GM20431 (cell line): ENCODE measurements around the gene TRIO.

Source experiments
- in situ Hi-C: fragments of 300-500 bp; cut with MseI, MboI; formaldehyde crosslinking; loops from one replicate; pipeline ENCODE4 v1.15.0; 2020; ENCODE audit warnings: low sequenced_read_pairs; ENCODE audit not compliant: unreplicated experiment

Gene TRIO

GRCh38 chr5:14359069-14360043, 216.2 kb downstream of the TRIO start:
- in situ Hi-C loops: loop anchor here (25.0 kb wide), 1 partner anchor 372 kb away; no protein-coding TSS in a partner anchor

DNA sequence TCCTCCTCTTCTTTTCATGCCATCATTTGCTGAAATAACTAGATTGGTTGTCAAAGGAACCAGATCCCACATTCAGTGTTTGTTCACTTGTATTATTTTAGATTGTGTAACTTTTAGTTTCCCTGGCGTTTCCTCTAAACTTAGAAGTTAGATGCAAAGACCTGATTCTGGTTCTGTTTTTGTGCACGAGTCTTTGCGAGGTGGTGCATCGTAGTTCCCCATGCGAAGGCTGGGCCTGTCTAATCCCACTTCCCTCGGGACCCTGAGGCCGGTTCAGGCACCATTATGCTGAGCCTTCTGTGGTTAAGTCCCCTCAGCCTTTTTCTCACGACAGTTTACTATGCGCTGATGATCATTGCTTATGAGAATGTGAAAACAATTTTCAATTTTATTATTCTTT, 219.3 kb downstream of the TRIO start:
- in situ Hi-C loops: loop anchor here (25.0 kb wide), 1 partner anchor 375 kb away; no protein-coding TSS in a partner anchor

GRCh38 chr5:14364096-14364495, 221.0 kb downstream of the TRIO start:
- in situ Hi-C loops: loop anchor here (25.0 kb wide), 1 partner anchor 377 kb away; no protein-coding TSS in a partner anchor

DNA sequence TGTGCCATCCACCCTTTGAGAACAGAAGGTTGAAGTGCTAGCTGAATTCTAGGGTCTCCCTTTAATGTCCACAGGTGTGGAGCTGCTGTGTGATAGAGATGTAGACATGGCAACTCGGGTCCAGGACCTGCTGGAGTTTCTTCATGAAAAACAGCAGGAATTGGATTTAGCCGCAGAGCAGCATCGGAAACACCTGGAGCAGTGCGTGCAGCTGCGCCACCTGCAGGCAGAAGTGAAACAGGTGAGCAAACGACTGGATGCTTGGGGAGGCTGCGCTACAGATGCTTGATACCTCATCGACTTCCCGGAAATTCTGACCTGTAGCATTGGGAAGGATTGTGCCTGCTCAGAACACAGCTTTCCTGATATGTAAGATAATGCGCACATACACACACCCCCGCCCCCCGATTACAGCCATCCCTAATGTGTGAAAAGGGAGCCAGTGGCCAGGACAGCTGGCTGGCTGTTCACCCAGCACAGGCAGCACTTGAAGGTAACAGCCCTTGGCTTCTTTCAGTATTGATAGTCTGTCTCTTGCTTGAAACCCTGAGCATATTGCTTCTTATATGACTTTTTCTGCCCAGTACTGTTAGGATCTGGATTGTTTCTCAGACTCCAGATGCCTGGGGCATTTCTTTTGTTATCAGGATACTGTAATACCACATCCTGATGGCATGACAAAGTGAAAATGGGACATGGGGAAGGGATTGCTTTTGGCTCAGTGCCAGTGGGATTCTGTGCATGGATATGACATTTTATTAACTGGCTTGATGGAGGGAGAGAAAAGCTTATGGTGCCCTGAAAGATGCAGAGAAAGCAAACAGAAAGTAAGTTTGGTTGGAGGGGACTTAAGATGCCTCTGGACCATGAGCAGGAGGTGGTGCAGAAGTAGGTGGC, 221.7 kb downstream of the TRIO start:
- in situ Hi-C loops: loop anchor here (25.0 kb wide), 1 partner anchor 378 kb away; no protein-coding TSS in a partner anchor

DNA sequence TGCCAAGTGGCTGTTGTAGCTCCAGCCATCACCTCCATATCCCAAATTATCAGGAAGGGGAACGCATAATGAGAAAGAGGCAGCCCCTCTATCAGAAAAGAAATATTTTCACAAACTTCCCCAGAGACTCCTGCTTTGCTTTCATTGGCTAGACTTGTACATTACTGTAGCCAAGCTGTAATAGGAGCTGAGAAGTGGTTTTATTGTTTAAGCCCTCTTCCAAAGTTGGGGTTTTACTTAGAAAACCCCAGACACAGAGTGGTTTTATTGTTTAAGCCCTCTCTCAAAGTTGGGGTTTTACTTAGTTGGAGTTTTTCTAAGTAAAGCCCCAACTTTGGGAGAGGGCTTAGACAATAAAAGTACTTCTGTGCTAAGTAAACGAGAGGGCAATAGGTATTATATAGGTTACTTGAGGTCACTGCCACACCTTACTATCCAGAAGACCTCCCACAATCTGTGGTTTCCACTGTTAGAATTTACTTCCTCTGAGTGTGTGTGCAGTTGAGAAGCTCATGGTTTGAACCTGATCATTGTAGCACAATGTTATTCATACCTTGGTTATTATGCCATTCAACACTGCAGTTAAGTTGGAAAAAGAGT, 222.8 kb downstream of the TRIO start:
- in situ Hi-C loops: loop anchor here (25.0 kb wide), 1 partner anchor 379 kb away; no protein-coding TSS in a partner anchor

DNA sequence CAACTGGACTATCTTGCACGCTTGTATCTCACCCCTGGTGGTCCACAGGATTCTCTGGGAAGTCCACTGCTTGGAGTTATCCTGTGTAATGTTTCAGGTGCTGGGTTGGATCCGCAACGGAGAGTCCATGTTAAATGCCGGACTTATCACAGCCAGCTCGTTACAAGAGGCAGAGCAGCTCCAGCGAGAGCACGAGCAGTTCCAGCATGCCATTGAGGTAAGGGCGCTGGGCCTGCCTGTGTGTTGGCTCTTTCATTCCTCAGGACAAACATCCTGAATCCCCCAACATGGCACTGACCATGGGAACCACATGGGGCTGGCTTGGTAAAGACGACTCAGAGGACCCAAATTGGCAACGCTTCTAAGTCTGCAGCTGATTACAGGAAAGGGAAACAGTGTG, 223.6 kb downstream of the TRIO start:
- in situ Hi-C loops: loop anchor here (25.0 kb wide), 1 partner anchor 379 kb away; no protein-coding TSS in a partner anchor

DNA sequence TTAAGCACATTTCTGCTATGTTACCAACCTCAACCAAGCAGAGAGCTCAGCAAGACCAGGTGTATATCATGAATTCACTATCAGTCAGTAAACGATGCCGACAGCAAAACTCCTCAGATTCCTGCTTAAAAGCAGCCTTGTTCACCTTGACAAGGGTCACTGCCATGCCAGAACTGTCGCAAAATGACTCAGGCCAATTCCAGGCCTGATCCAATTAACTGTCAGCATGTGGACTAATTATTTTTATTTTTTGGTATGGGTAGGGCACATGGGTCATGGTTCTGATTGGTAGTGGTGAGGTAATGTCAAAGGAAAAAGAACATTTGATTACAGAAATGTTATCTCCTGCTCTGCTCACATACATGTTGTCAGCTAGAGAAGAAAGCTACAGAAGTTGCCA, 224.2 kb downstream of the TRIO start:
- in situ Hi-C loops: loop anchor here (25.0 kb wide), 1 partner anchor 380 kb away; no protein-coding TSS in a partner anchor

DNA sequence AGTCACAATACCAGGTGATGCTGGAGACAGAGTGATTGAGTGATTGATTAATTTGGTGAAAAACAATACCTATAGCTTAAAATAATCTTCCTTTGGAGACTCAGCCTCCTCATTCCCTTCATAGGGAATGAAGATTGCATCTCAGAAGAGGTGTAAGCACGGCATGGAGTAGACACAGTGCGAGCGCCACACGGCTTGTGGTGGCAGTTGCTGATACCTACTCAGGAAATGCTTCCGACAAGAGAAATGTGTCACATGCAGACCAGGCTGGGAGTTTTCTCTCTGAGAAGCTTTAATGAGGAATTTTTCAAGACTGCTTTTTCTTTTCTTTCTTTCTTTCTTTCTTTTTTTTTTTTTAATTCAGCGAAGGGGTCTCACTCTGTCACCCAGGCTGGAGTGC, 226.6 kb downstream of the TRIO start:
- in situ Hi-C loops: loop anchor here (25.0 kb wide), 1 partner anchor 382 kb away; no protein-coding TSS in a partner anchor

DNA sequence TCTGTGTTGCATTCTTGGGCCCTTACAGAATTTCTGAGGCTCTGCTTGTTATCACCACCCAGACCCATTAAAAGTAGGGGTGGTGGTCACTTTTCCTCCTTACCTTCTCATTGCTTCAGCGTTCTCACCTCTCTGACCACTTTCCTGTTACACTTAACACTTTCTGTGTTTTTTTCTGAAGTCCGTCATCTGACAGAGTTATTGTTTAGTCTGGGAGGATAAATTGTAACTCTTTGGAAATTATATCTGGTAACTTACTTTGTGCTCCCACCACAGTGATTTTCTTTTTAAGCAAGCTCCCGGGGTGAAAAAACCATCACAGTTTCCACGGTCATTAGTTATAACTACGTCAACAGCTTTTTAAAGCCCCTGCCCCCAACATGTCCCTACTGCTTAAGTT, 227.2 kb downstream of the TRIO start:
- in situ Hi-C loops: loop anchor here (25.0 kb wide), 1 partner anchor 383 kb away; no protein-coding TSS in a partner anchor

- in situ Hi-C loops: loop anchor here (25.0 kb wide), 1 partner anchor 386 kb away; no protein-coding TSS in a partner anchor
These were observed 230.5 kb downstream of the TRIO start for GRCh38 chr5:14373685-14374084.

DNA sequence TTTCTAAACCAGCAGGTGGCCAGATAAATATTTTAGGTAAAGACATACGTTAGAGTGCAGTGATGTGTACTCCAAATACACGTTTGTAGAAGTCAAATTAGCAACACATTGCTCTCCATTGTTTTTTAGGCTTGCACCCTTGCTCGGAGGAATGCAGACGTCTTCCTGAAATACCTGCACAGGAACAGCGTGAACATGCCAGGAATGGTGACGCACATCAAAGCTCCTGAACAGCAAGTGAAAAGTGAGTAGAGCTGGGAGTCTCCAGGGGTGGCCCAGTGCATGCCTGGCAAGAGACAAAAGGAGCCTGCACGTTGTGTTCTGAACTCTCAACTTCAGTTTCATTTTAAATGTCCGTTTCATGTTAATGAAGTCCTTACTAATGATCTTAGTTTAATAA, 231.0 kb downstream of the TRIO start:
- in situ Hi-C loops: loop anchor here (25.0 kb wide), 1 partner anchor 387 kb away; no protein-coding TSS in a partner anchor

- in situ Hi-C loops: no loop called here
These were observed 233.6 kb downstream of the TRIO start for GRCh38 chr5:14376789-14377188.

DNA sequence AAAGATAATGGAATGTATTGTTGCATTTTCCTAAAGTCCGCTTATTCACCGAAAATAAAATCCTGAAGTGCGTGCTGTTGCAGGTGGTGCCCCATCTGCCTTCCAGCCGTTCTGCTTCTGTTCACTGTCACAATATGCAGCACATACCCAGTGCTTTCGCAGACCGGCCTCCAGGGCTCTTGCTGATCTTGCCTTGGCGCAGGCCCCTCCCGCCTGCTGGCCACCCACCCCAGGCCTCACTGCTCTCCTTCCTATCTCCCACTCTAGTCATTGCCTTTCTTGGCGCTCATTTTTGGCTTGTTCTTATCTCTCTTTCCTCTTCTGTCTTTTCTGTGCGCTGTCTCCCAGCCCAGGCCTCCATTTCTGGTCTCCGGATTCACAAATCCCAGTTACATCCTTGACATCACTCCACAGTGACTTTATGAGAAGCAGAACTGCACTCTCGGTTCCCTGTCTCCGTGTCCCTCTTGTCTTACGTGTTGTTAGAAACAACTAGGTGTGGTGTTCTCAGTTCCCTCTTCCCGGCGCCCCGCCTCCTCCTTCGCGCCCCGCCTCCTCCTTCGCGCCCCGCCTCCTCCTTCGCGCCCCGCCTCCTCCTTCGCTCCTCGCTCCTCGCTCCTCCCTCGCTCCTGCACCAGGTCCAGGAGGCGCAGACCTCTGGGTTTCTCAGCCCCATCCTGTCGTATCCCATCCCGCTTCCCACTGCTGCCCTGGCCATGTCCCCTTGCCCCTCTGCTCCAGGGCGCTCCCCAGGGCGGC, 236.8 kb downstream of the TRIO start:
- in situ Hi-C loops: no loop called here

- in situ Hi-C loops: no loop called here
These were observed 237.6 kb downstream of the TRIO start for GRCh38 chr5:14380712-14381111.

GRCh38 chr5:14382640-14383039, 239.5 kb downstream of the TRIO start:
- in situ Hi-C loops: no loop called here

DNA sequence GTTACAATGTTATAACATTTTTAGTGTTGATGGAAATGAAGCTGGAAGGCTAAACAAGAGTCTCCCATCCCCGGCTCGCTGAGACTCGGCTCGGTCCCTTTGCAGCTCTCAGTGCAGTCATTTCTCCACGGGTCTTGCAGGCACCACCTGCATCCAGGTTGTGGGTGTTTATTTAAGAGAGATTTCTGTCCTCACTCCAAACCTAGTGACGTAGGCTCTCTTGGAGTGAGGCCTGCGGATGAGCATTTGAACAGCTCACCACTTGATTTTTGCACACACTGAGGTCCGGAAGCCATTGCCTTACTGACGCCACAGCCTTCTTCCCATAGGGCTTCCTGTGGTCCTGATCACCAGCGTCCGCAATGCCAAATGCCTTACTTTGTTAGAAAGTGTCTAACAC, 240.8 kb downstream of the TRIO start:
- in situ Hi-C loops: no loop called here

DNA sequence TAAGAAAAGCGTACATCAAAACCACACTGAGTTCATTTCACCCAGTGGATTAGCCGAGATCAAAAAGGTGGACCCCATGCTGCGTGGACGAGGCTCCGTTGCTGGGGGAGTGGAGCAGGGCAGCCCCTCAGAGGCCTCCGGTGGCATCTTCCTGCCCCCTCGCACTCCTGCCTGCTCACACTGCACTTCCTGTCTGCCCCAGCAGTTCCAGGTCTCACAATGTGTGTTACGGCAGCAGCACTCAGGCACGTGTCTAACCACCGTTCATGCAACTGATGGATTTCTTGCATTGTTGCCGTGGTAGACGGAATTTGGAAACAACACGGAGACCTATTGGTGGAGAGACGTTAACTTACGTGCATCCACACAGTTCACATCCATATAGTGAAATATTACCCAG, 241.9 kb downstream of the TRIO start:
- in situ Hi-C loops: no loop called here

- in situ Hi-C loops: no loop called here
These were observed 243.9 kb downstream of the TRIO start for GRCh38 chr5:14386884-14387624.
